ENCODE data around the gene RMND1.

The RMND1 gene

DNA sequence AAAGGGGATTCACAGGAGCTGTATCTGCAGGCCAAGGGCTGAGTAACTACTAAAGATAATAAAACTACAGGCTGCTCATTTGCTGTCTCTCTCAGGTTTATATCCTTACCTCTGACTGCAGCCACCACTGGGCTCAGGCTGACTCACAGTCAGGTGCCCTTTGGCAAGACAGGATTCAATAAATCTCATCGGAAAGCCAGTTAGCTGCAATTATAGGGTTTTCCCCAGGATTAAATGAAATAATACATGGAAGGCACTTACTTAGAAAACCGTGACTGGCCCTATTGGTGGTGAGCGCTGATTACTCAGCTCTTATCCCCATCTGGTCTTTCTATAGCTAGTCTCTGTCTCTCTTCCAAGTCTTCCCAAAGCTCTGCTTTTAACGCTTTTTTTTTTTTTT lies 26.4 kb downstream of the RMND1 start:
- no peak for TF ChIP-seq EZH2phosphoT487 (IDR thresholded peaks at IDR 0.05; ENCODE audit: borderline replicate concordance, low read length)
- TF ChIP-seq, protein P1, sequence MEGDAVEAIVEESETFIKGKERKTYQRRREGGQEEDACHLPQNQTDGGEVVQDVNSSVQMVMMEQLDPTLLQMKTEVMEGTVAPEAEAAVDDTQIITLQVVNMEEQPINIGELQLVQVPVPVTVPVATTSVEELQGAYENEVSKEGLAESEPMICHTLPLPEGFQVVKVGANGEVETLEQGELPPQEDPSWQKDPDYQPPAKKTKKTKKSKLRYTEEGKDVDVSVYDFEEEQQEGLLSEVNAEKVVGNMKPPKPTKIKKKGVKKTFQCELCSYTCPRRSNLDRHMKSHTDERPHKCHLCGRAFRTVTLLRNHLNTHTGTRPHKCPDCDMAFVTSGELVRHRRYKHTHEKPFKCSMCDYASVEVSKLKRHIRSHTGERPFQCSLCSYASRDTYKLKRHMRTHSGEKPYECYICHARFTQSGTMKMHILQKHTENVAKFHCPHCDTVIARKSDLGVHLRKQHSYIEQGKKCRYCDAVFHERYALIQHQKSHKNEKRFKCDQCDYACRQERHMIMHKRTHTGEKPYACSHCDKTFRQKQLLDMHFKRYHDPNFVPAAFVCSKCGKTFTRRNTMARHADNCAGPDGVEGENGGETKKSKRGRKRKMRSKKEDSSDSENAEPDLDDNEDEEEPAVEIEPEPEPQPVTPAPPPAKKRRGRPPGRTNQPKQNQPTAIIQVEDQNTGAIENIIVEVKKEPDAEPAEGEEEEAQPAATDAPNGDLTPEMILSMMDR (IDR thresholded peaks at IDR 0.05; ENCODE audit: low read depth, low read length, poor library complexity, severe bottlenecking) = no peak
- Histone ChIP-seq H3K9me2 (replicated peaks; ENCODE audit: control insufficient read depth, low read length) (no peaks in the 10 kb centered on the region), H3K27ac (ENCODE audit: low read depth, low read length) (no peak overlapping the region)

DNA sequence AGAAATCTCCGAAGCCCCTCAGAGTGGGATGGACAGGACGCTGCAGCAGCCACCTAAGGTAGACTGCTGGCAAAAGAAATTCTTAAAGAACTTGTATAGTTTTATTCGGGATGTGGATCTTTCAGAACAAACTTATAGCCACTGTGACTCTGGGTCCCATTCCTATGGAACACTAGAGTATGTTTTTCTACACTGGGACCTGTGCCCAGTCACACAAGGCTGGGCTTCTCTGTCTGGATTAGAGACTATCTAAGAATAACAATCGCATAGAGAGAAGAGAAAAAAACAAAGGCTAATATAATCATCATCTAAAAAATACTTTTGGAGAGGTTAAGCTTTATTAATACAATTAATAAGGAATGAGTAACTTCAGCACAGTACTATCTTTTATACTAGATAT lies 28.9 kb downstream of the RMND1 start:
- Histone ChIP-seq H4K20me1 (ENCODE audit: control insufficient read depth, insufficient read depth, low read depth, low read length) (no peaks in the 10 kb centered on the region), H3K27me3 (ENCODE audit: control insufficient read depth, low read length) (no peaks in the 10 kb centered on the region), H3K79me2 (ENCODE audit: control insufficient read depth, low read length) (no peaks in the 10 kb centered on the region), H3K27ac (ENCODE audit: low read depth, low read length) (no peak overlapping the region), H3K4me1 (ENCODE audit: control insufficient read depth, low read length) (no peaks in the 10 kb centered on the region), H3K36me3 (ENCODE audit: control insufficient read depth, low read length) (peaks cover 60% of the 10 kb centered on the region), H3K9me2 (replicated peaks; ENCODE audit: control insufficient read depth, low read length) (no peaks in the 10 kb centered on the region), H3K4me3 (ENCODE audit: low read length) (no peak overlapping the region), H3K9me3 (ENCODE audit: control insufficient read depth, insufficient read depth, low read length) (no peaks in the 10 kb centered on the region), H3F3A (ENCODE audit: control insufficient read depth, insufficient read depth) (no peaks in the 10 kb centered on the region), H3K4me2 (ENCODE audit: low read length) (no peak overlapping the region)
- no peak for TF ChIP-seq EZH2phosphoT487 (IDR thresholded peaks at IDR 0.05; ENCODE audit: borderline replicate concordance, low read length)

More for the DNA sequence above, 26.4 kb downstream of the RMND1 start:
- Histone ChIP-seq H3K36me3 (ENCODE audit: control insufficient read depth, low read length) (peaks cover 70% of the 10 kb centered on the region), H3K4me3 (ENCODE audit: low read length) (no peak overlapping the region), H3K27me3 (ENCODE audit: control insufficient read depth, low read length) (no peaks in the 10 kb centered on the region), H3K9me3 (ENCODE audit: control insufficient read depth, insufficient read depth, low read length) (no peaks in the 10 kb centered on the region), H3K4me2 (ENCODE audit: low read length) (no peak overlapping the region), H3K4me1 (ENCODE audit: control insufficient read depth, low read length) (no peaks in the 10 kb centered on the region), H4K20me1 (ENCODE audit: control insufficient read depth, insufficient read depth, low read depth, low read length) (no peaks in the 10 kb centered on the region), H3F3A (ENCODE audit: control insufficient read depth, insufficient read depth) (no peaks in the 10 kb centered on the region), H3K79me2 (ENCODE audit: control insufficient read depth, low read length) (no peaks in the 10 kb centered on the region)

DNA sequence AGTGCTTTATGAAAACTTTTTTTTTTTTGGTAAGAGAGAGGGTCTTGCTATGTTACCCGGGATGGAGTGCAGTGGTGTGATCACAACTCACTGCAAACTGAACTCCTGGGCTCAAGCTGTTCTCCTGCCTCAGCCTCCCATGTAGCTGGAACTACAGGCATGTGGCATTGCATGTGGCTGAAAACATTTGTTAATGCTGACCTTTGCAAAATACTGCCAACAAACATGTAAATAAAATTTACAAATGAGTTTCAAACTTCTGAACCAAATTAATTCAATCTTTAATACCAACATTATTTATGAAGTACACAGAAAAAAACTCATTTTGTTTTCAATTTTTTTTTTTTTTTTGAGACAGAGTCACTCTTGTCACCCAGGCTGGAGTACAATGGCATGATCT lies 34.4 kb downstream of the RMND1 start:
- H3K36me3 ChIP-seq (ENCODE audit: control insufficient read depth, low read length) = peaks cover 66% of the 10 kb centered on the region
- no peaks in the 10 kb centered on the region for H3K9me3 ChIP-seq (ENCODE audit: control insufficient read depth, insufficient read depth, low read length)
- H3K27ac ChIP-seq (ENCODE audit: low read depth, low read length) = no peak overlapping the region
- peaks cover 8% of the 10 kb centered on the region for H3F3A ChIP-seq (ENCODE audit: control insufficient read depth, insufficient read depth)
- no peaks in the 10 kb centered on the region for H3K79me2 ChIP-seq (ENCODE audit: control insufficient read depth, low read length)
- no peaks in the 10 kb centered on the region for H3K9me2 ChIP-seq (replicated peaks; ENCODE audit: control insufficient read depth, low read length)
- TF ChIP-seq EZH2phosphoT487 (IDR thresholded peaks at IDR 0.05; ENCODE audit: borderline replicate concordance, low read length) = no peak
- TF ChIP-seq, protein P1 (IDR thresholded peaks at IDR 0.05; ENCODE audit: low read depth, low read length, poor library complexity, severe bottlenecking) = no peak
- no peak overlapping the region for H3K4me2 ChIP-seq (ENCODE audit: low read length)
- no peaks in the 10 kb centered on the region for H4K20me1 ChIP-seq (ENCODE audit: control insufficient read depth, insufficient read depth, low read depth, low read length)
- H3K4me3 ChIP-seq (ENCODE audit: low read length) = no peak overlapping the region
- no peaks in the 10 kb centered on the region for H3K27me3 ChIP-seq (ENCODE audit: control insufficient read depth, low read length)
- no peaks in the 10 kb centered on the region for H3K4me1 ChIP-seq (ENCODE audit: control insufficient read depth, low read length)

DNA sequence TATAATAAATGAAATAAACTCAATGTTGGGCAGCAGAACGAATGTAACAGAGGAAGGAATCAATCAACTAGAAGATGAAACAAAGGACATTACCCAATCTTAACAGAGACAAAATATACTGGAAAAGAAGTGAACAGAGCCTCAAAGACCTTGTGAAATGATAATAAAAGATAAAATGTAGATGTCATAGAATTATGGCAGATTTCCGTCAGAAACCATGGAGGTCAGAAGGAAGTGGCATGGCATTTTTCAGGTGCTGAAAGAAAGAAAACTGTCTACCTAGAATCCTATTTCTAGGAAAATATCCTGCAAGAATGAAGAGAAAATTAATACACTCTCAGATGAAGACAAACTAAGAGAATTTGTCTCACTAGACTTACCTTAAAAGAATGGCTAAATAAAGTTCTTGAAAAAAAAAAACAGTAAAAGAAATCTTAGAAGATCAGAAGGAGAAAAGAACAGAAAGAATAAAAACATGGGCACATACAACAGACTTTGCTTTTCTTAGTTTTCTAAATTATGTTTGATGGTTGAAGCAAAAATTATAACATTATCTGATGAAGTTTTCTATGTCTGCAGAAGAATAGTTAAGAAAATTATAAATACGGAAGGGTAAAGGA lies 37.2 kb downstream of the RMND1 start:
- Histone ChIP-seq H3K27ac (ENCODE audit: low read depth, low read length) (no peak overlapping the region), H3K27me3 (ENCODE audit: control insufficient read depth, low read length) (no peaks in the 10 kb centered on the region), H3F3A (ENCODE audit: control insufficient read depth, insufficient read depth) (peaks cover 12% of the 10 kb centered on the region), H4K20me1 (ENCODE audit: control insufficient read depth, insufficient read depth, low read depth, low read length) (no peaks in the 10 kb centered on the region), H3K36me3 (ENCODE audit: control insufficient read depth, low read length) (peaks cover 62% of the 10 kb centered on the region), H3K9me3 (ENCODE audit: control insufficient read depth, insufficient read depth, low read length) (no peaks in the 10 kb centered on the region), H3K4me3 (ENCODE audit: low read length) (no peak overlapping the region), H3K4me1 (ENCODE audit: control insufficient read depth, low read length) (no peaks in the 10 kb centered on the region), H3K4me2 (ENCODE audit: low read length) (no peak overlapping the region), H3K79me2 (ENCODE audit: control insufficient read depth, low read length) (no peaks in the 10 kb centered on the region), H3K9me2 (replicated peaks; ENCODE audit: control insufficient read depth, low read length) (no peaks in the 10 kb centered on the region)
- TF ChIP-seq EZH2phosphoT487 (IDR thresholded peaks at IDR 0.05; ENCODE audit: borderline replicate concordance, low read length) = no peak
- TF ChIP-seq, protein P1 (IDR thresholded peaks at IDR 0.05; ENCODE audit: low read depth, low read length, poor library complexity, severe bottlenecking) = no peak

All from DOHH2 (cell line).